HG02678 (cell line): ENCODE results near the gene THUMPD3.
A peak's percentile ranks its signal among the peaks of the same experiment; 100 is the strongest.

Source experiments
- ATAC-seq: cut with Tn5 transposase; IDR thresholded peaks from one replicate; pipeline ENCODE4 v1.9.1; 2021; ENCODE audit warnings: mild to moderate bottlenecking, moderate library complexity; ENCODE audit not compliant: unreplicated experiment

The THUMPD3 gene

GRCh38 chr3:9362731-9363530 is at the start of gene THUMPD3:
THUMPD3 (plus strand) TSS chr3:9363054; CDS start chr3:9365069, 2,015 bp downstream.
- peak; percentile 98 for ATAC-seq

GRCh38 chr3:9314796-9315195 is 48.1 kb upstream of the THUMPD3 start:
- ATAC-seq = no peak

- no peak for ATAC-seq
These were observed 45.9 kb upstream of the THUMPD3 start for GRCh38 chr3:9316881-9317361.

GRCh38 chr3:9322780-9323179 is 40.1 kb upstream of the THUMPD3 start:
- ATAC-seq = no peak

- ATAC-seq = no peak
These were observed 37.9 kb upstream of the THUMPD3 start for GRCh38 chr3:9324944-9325343.

GRCh38 chr3:9327578-9327977 is 35.3 kb upstream of the THUMPD3 start:
- no peak for ATAC-seq

- ATAC-seq = no peak
These were observed 32.6 kb upstream of the THUMPD3 start for GRCh38 chr3:9330166-9330703.

- ATAC-seq = no peak
These were observed 31.7 kb upstream of the THUMPD3 start for GRCh38 chr3:9331171-9331570.

- ATAC-seq = no peak
These were observed 30.4 kb upstream of the THUMPD3 start for GRCh38 chr3:9332250-9333030.

- no peak for ATAC-seq
These were observed 22.9 kb upstream of the THUMPD3 start for GRCh38 chr3:9339761-9340471.

- ATAC-seq = no peak
These were observed 22.4 kb upstream of the THUMPD3 start for GRCh38 chr3:9340472-9340902.

- no peak for ATAC-seq
These were observed 20.2 kb upstream of the THUMPD3 start for GRCh38 chr3:9342696-9343095.

GRCh38 chr3:9343115-9343514 is 19.7 kb upstream of the THUMPD3 start:
- no peak for ATAC-seq

- no peak for ATAC-seq
These were observed 17.8 kb upstream of the THUMPD3 start for GRCh38 chr3:9345041-9345440.

- no peak for ATAC-seq
These were observed 16.7 kb upstream of the THUMPD3 start for GRCh38 chr3:9346141-9346540.

- ATAC-seq = no peak
These were observed 15.8 kb upstream of the THUMPD3 start for GRCh38 chr3:9347081-9347480.

GRCh38 chr3:9347887-9348286 is 15.0 kb upstream of the THUMPD3 start:
- no peak for ATAC-seq

GRCh38 chr3:9349321-9350117 is 13.3 kb upstream of the THUMPD3 start:
- no peak for ATAC-seq

GRCh38 chr3:9351709-9352126 is 11.1 kb upstream of the THUMPD3 start:
- ATAC-seq = no peak
